Liver (tissue), 9 donors: ENCODE measurements around the gene TMEM129. TPM values are rescaled to one million over a fixed set of nuclear protein-coding genes. Genes with fewer than 3 reads are reported as not detected.

Experiments used
- DNase-seq: peaks from one replicate; pipeline ENCODE4 v3.0.0-alpha.2; 2017; ENCODE audit warnings: low spot score
- H3K27ac ChIP-seq, 2 donors: one replicate each; pipeline ENCODE4 v1.7.0; 2013; ENCODE audit warnings: inconsistent platforms in 2 of 2, low read length in 2 of 2, control low read depth in 1 of 2, low read depth in 1 of 2, mild to moderate bottlenecking in 1 of 2
- H3K27me3 ChIP-seq, 4 donors: one replicate each; pipeline versions ENCODE4 v1.6.1 to v1.7.0; 2013; ENCODE audit warnings: low read length in 3 of 4, inconsistent platforms in 1 of 4, mild to moderate bottlenecking in 1 of 4, moderate library complexity in 1 of 4; ENCODE audit not compliant: control insufficient read depth in 4 of 4, insufficient read depth in 4 of 4
- H3K36me3 ChIP-seq, 4 donors: one replicate each; pipeline versions ENCODE4 v1.6.1 to v1.7.0; 2013; ENCODE audit warnings: low read length in 3 of 4, mild to moderate bottlenecking in 3 of 4, low read depth in 1 of 4, moderate library complexity in 1 of 4; ENCODE audit not compliant: control insufficient read depth in 4 of 4, insufficient read depth in 3 of 4
- H3K4me1 ChIP-seq, 4 donors: one replicate each; pipeline versions ENCODE4 v1.6.1 to v1.7.0; 2013; ENCODE audit warnings: low read length in 3 of 4, mild to moderate bottlenecking in 3 of 4, moderate library complexity in 1 of 4; ENCODE audit not compliant: control insufficient read depth in 4 of 4, insufficient read depth in 4 of 4
- H3K4me3 ChIP-seq, 3 donors: one replicate each; pipeline versions ENCODE4 v1.6.1 to v1.7.0; 2013; ENCODE audit warnings: low read length in 3 of 3, control low read depth in 1 of 3, low read depth in 1 of 3, mild to moderate bottlenecking in 1 of 3
- H3K9ac ChIP-seq, 2 donors: one replicate each; pipeline ENCODE4 v1.7.0; 2013; ENCODE audit warnings: low read length in 2 of 2, mild to moderate bottlenecking in 2 of 2, moderate library complexity in 2 of 2, control low read depth in 1 of 2, low read depth in 1 of 2
- H3K9me3 ChIP-seq, 4 donors: one replicate each; pipeline versions ENCODE4 v1.6.1 to v1.7.0; 2013; ENCODE audit warnings: low read length in 3 of 4; ENCODE audit not compliant: control insufficient read depth in 4 of 4
- ATF3 ChIP-seq: IDR thresholded peaks from 2 replicates; pipeline ENCODE4 v1.6.1; 2016; ENCODE audit warnings: antibody characterized with exemption
- FOXA2 ChIP-seq: IDR thresholded peaks from 2 replicates; pipeline ENCODE4 v1.6.1; 2016; ENCODE audit warnings: antibody characterized with exemption
- GABPA ChIP-seq, 2 donors: IDR thresholded peaks in 1 of 2; conservative IDR thresholded peaks in 1 of 2; 2 replicates each; pipeline ENCODE4 v1.6.1; 2016; ENCODE audit warnings: antibody characterized with exemption in 2 of 2, mild to moderate bottlenecking in 1 of 2, moderate library complexity in 1 of 2
- HNF4A ChIP-seq, 2 donors: conservative IDR thresholded peaks; 2 replicates each; pipeline ENCODE4 v1.6.1; 2016; ENCODE audit warnings: antibody characterized with exemption in 2 of 2, mild to moderate bottlenecking in 2 of 2
- HNF4G ChIP-seq: IDR thresholded peaks from 2 replicates; pipeline ENCODE4 v1.6.1; 2016; ENCODE audit warnings: antibody characterized with exemption
- JUND ChIP-seq, 2 donors: IDR thresholded peaks; 2 replicates each; pipeline ENCODE4 v1.6.1; 2016; ENCODE audit warnings: antibody characterized with exemption in 2 of 2
- NR2F2 ChIP-seq: IDR thresholded peaks from 2 replicates; pipeline ENCODE4 v1.6.1; 2016; ENCODE audit warnings: antibody characterized with exemption
- RAD21 ChIP-seq, 2 donors: IDR thresholded peaks; 2 replicates each; pipeline ENCODE4 v1.6.1; 2016; ENCODE audit warnings: antibody characterized with exemption in 2 of 2, mild to moderate bottlenecking in 2 of 2
- REST ChIP-seq: IDR thresholded peaks from 2 replicates; pipeline ENCODE4 v1.6.1; 2016; ENCODE audit warnings: antibody characterized with exemption, mild to moderate bottlenecking
- SP1 ChIP-seq: IDR thresholded peaks from 2 replicates; pipeline ENCODE4 v1.6.1; 2018; ENCODE audit warnings: antibody characterized with exemption, mild to moderate bottlenecking
- TAF1 ChIP-seq: conservative IDR thresholded peaks from 2 replicates; pipeline ENCODE4 v1.6.1; 2016; ENCODE audit warnings: antibody characterized with exemption, mild to moderate bottlenecking
- YY1 ChIP-seq: IDR thresholded peaks from 2 replicates; pipeline ENCODE4 v1.6.1; 2016; ENCODE audit warnings: antibody characterized with exemption, mild to moderate bottlenecking
- ZBTB33 ChIP-seq: IDR thresholded peaks from 2 replicates; pipeline ENCODE4 v1.6.1; 2016; ENCODE audit warnings: antibody characterized with exemption
- WGBS: extraction: QIAGEN DNeasy Blood & Tissue Kit; methylation state at CpG from one replicate; pipeline ENCODE4 v1.1.7; 2013; 5-methylcytosine and 5-hydroxymethylcytosine counted together
- polyA plus RNA-seq, 2 donors: library from polyadenylated mRNA; stranded (reverse) in 1 of 2; unstranded in 1 of 2; fragments of 200-250 nt in 1 of 2; fragments of >200 nt in 1 of 2; fragmentation: Nextera tagmentation in 1 of 2; extraction: Ambion mirVana in 1 of 2; gene quantifications; one replicate each; pipeline versions ENCODE4 v1.2.1 to v1.2.3, GENCODE V29; 2013 to 2015
- total RNA-seq, 2 donors: library from RNA; depleted of rRNA; stranded (reverse); fragments of >200 nt; gene quantifications; one replicate each; pipeline ENCODE4 v1.2.3, GENCODE V29; 2014
- donor health status: healthy.
- donor health status: healthy.
- donor health status: healthy.
- donor health status: healthy.
- donor health status: healthy.

TMEM129 gene
- total and polyA plus RNA-seq, 4 donors = 12.2 to 37.0 (median 21.8) TPM

- TF ChIP-seq SP1 (no peak), TAF1 (no peak), FOXA2 (peak; percentile 72)
Measured at GRCh38 chr4:1718095-1718850, 2.9 kb downstream of the TMEM129 start (continued).

GRCh38 chr4:1717129-1718094 is 3.7 kb downstream of the TMEM129 start:
- H3K27ac ChIP-seq = peak overlapping the region; percentile 94 to 95
- H3K4me1 ChIP-seq = peaks cover 20 to 61% (median 48%) of the 10 kb centered on the region in 4 donors
- H3K9ac ChIP-seq = peak overlapping the region; percentile 16 to 79

More at GRCh38 chr4:1717129-1718094, 3.7 kb downstream of the TMEM129 start:
- Histone ChIP-seq H3K36me3 (peaks cover 0 to 2% (median under 1%) of the 10 kb centered on the region in 4 donors), H3K4me3 (peak overlapping the region in 1 of 3 donors; percentile 20), H3K27me3 (no peaks in the 10 kb centered on the region), H3K9me3 (no peaks in the 10 kb centered on the region)
- 94% methylated on average over 32 of the region's 32 CpGs for WGBS
- DNase-seq = no peak
- no peak for TF ChIP-seq NR2F2
- no peak for TF ChIP-seq ZBTB33
- TF ChIP-seq RAD21 (IDR thresholded peaks at IDR 0.05) = no peak
- no peak for TF ChIP-seq HNF4A (conservative IDR thresholded peaks at IDR 0.05)
- no peak for TF ChIP-seq GABPA (IDR thresholded peaks at IDR 0.05 in 1 of 2, conservative IDR thresholded peaks at IDR 0.05 in 1 of 2)
- no peak for TF ChIP-seq HNF4G
- TF ChIP-seq JUND (IDR thresholded peaks at IDR 0.05) = no peak
- TF ChIP-seq REST = no peak
- TF ChIP-seq YY1 = no peak
- TF ChIP-seq ATF3 = no peak
